AG04449 (cell line): ENCODE data around the gene HOTAIR.

Experiments used
- CTCF ChIA-PET: fragments of 350-600 bp; formaldehyde crosslinking; extraction: SDS; loops from one replicate; lab custom pipeline; 2021; ENCODE audit warnings: antibody characterized with exemption; lab: Yijun Ruan, JAX
- POLR2A ChIA-PET: fragments of 400-600, 350-600 bp; formaldehyde crosslinking; extraction: SDS; loops from one replicate; lab custom pipeline; 2020; ENCODE audit warnings: antibody characterized with exemption, inconsistent platforms; lab: Yijun Ruan, JAX
- DNase-seq: peaks from one replicate; pipeline ENCODE4 v3.0.0-alpha.2; 2010; ENCODE audit warnings: low read depth, low spot score
- H3K4me3 ChIP-seq: 2 replicates; pipeline ENCODE4 v1.5.1; 2011; ENCODE audit warnings: low read depth, mild to moderate bottlenecking, control low read depth, low read length
- CTCF ChIP-seq: IDR thresholded peaks from one replicate; pipeline ENCODE4 v1.5.1; 2011; ENCODE audit warnings: mild to moderate bottlenecking, moderate library complexity, low read length, control low read depth, inconsistent platforms; ENCODE audit not compliant: insufficient read depth; ENCODE audit errors: missing control alignments

The HOTAIR gene

DNA sequence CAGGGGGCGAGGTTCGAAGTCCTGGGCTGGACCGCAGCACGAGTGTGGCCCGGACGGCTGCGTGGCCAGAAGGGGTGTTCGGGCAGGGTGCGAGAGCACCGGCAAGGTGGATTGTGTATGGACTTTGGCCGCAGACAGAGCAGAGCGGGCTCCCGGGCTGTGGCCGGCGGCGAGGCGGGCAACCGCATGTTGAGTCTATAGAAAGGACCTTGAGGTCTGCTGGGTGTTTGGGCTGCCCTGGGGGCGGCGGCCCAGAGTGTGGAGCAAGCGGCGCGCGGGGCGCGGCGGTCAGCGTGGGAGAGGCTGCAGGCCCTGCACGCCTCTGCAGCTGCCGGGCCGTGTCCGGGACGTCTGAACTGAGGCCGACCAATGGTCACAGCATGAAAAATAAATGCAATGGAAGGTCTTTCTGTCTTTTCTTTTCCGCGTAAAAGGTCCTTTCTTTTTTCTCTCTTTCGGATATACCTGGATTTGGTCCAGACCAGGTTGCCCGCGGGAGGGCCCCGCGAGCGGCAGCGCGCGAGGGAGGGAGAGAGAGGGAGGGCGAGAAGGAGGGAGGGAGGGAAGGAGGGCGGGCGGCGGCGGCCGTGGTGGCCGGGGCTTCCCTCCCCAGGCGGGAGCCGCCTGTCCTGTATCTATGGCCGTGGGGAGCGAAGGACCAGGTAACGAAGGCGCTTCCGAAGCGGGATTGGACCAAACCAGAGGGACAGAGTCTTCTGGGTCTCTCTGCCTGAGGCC, 19.7 kb upstream of the HOTAIR start:
- ChIA-PET CTCF (interaction anchor here (1.3 to 20.0 kb wide), 10 partner anchors 8 to 220 kb away, joined by 4 to 756 read pairs (median 42); partner anchors contain the start of genes HOXC10 and HOXC8), POLR2A (interaction anchor here (0.6 to 3.8 kb wide), 5 partner anchors 9 to 228 kb away, joined by 3 to 20 read pairs (median 3); partner anchors contain the start of genes HOXC10 and HOXC8)
- no peak for TF ChIP-seq CTCF
- no peak for DNase-seq
- H3K4me3 ChIP-seq = peak overlapping the region; percentile 96

GRCh38 chr12:53994009-53994263, 19.2 kb upstream of the HOTAIR start:
- ChIA-PET POLR2A (interaction anchor here (0.7 to 3.8 kb wide), 3 partner anchors 9 to 365 kb away, joined by 3 to 20 read pairs (median 4); partner anchors contain the start of genes HOXC10 and HOXC8), CTCF (interaction anchor here (1.4 to 6.4 kb wide), 5 partner anchors 9 to 221 kb away, joined by 13 to 88 read pairs (median 77); partner anchors contain the start of genes HOXC10 and HOXC8)
- H3K4me3 ChIP-seq = peak overlapping the region; percentile 96
- no peak for TF ChIP-seq CTCF
- DNase-seq = no peak

GRCh38 chr12:53993162-53994008, 18.6 kb upstream of the HOTAIR start:
- DNase-seq = no peak
- peak overlapping the region; percentile 96 for H3K4me3 ChIP-seq
- ChIA-PET CTCF (interaction anchor here (0.7 to 6.4 kb wide), 9 partner anchors 9 to 246 kb away, joined by 3 to 88 read pairs (median 16); partner anchors contain the start of genes HOXC10, HOXC5, HOXC8 and SMUG1), POLR2A (interaction anchor here (0.7 to 3.8 kb wide), 5 partner anchors 8 to 365 kb away, joined by 3 to 22 read pairs (median 5); partner anchors contain the start of genes HOXC10, HOXC8 and HOXC9)
- no peak for TF ChIP-seq CTCF

- no peak for DNase-seq
- ChIA-PET POLR2A (interaction anchor here (0.8 to 3.8 kb wide), 7 partner anchors 7 to 366 kb away, joined by 3 to 22 read pairs (median 5); partner anchors contain the start of genes HOXC10, HOXC8 and HOXC9), CTCF (interaction anchor here (0.6 to 6.4 kb wide), 16 partner anchors 8 to 387 kb away, joined by 3 to 88 read pairs (median 10); partner anchors contain the start of genes HOXC10, HOXC5, HOXC8 and SMUG1)
- peak overlapping the region; percentile 96 for H3K4me3 ChIP-seq
- TF ChIP-seq CTCF = no peak
Measured at GRCh38 chr12:53992377-53992889, 17.7 kb upstream of the HOTAIR start.

- ChIA-PET CTCF (interaction anchor here (0.6 to 6.4 kb wide), 26 partner anchors 8 to 388 kb away, joined by 3 to 88 read pairs (median 6); partner anchors contain the start of genes HOXC5, HOXC8 and HOXC9), POLR2A (interaction anchor here (0.5 to 3.8 kb wide), 11 partner anchors 10 to 210 kb away, joined by 3 to 22 read pairs (median 5); partner anchors contain the start of genes HOXC6, HOXC8 and HOXC9)
- no peak for DNase-seq
- peak overlapping the region; percentile 96 for H3K4me3 ChIP-seq
- TF ChIP-seq CTCF = no peak
Measured at GRCh38 chr12:53991077-53991460, 16.3 kb upstream of the HOTAIR start.
